Fibroblast of lung (primary cell): ENCODE results near the gene RBP4.

Experiments
- EZH2 ChIP-seq: IDR thresholded peaks from 2 replicates; pipeline ENCODE4 v1.5.1; 2012; ENCODE audit warnings: low read length, control low read depth, mild to moderate bottlenecking; ENCODE audit errors: missing control alignments
- TF ChIP-seq, protein P1 (sequence below), 2 donors: IDR thresholded peaks in 1 of 2; conservative IDR thresholded peaks in 1 of 2; 1 replicate in 1 of 2; 2 replicates in 1 of 2; pipeline ENCODE4 v1.5.1; 2011 to 2012; ENCODE audit warnings: low read length in 2 of 2, control low read depth in 1 of 2, inconsistent platforms in 1 of 2, low read depth in 1 of 2, mild to moderate bottlenecking in 1 of 2

GRCh38 chr10:93629647-93630305 is 28.7 kb upstream of the RBP4 start:
- TF ChIP-seq, protein P1, sequence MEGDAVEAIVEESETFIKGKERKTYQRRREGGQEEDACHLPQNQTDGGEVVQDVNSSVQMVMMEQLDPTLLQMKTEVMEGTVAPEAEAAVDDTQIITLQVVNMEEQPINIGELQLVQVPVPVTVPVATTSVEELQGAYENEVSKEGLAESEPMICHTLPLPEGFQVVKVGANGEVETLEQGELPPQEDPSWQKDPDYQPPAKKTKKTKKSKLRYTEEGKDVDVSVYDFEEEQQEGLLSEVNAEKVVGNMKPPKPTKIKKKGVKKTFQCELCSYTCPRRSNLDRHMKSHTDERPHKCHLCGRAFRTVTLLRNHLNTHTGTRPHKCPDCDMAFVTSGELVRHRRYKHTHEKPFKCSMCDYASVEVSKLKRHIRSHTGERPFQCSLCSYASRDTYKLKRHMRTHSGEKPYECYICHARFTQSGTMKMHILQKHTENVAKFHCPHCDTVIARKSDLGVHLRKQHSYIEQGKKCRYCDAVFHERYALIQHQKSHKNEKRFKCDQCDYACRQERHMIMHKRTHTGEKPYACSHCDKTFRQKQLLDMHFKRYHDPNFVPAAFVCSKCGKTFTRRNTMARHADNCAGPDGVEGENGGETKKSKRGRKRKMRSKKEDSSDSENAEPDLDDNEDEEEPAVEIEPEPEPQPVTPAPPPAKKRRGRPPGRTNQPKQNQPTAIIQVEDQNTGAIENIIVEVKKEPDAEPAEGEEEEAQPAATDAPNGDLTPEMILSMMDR (conservative IDR thresholded peaks at IDR 0.05 in 1 of 2, IDR thresholded peaks at IDR 0.05 in 1 of 2; ENCODE audit: low read depth in 1 of 2, low read length in 2 of 2) = no peak
- no peak for TF ChIP-seq EZH2
